Right lobe of liver (tissue), 6 donors: ENCODE measurements around the gene ADRA1B. TPM values are rescaled to one million over a fixed set of nuclear protein-coding genes. Genes with fewer than 3 reads are reported as not detected.

Experiments used
- ATAC-seq, 4 donors: fragments of 200-7000 bp; cut with Tn5 transposase; one replicate each; pipeline ENCODE4 v1.9.1; 2020; ENCODE audit warnings: mild to moderate bottlenecking in 4 of 4, moderate library complexity in 4 of 4
- DNase-seq, 3 donors: peaks; one replicate each; pipeline ENCODE4 v3.0.0-alpha.2; 2020
- H3K27ac ChIP-seq, 3 donors: fragments of 200-600 bp; one replicate each; pipeline ENCODE4 v1.8.0; 2022
- H3K27me3 ChIP-seq, 2 donors: fragments of 200-600 bp; one replicate each; pipeline ENCODE4 v1.8.0; 2022
- H3K36me3 ChIP-seq, 4 donors: fragments of 200-600 bp; sonication (generic) in 1 of 4; one replicate each; pipeline versions ENCODE4 v1.5.1 to v1.8.0; 2017 to 2022; ENCODE audit warnings: control low read depth in 1 of 4
- H3K4me1 ChIP-seq, 4 donors: fragments of 200-600 bp; sonication (generic) in 1 of 4; one replicate each; pipeline versions ENCODE4 v1.5.1 to v1.8.0; 2017 to 2022; ENCODE audit warnings: control low read depth in 1 of 4
- H3K4me3 ChIP-seq, 3 donors: fragments of 200-600 bp; one replicate each; pipeline ENCODE4 v1.8.0; 2022
- H3K9me3 ChIP-seq, 4 donors: fragments of 200-600 bp; sonication (generic) in 1 of 4; one replicate each; pipeline versions ENCODE4 v1.5.1 to v1.8.0; 2017 to 2022; ENCODE audit warnings: control low read depth in 1 of 4
- POLR2A ChIP-seq: fragments of 450-650 bp; IDR thresholded peaks from one replicate; pipeline ENCODE4 v1.6.1; 2017; ENCODE audit warnings: antibody characterized with exemption, mild to moderate bottlenecking
- WGBS: methylation state at CpG from one replicate; pipeline ENCODE4 v1.1.6; 2018; ENCODE audit warnings: low coverage, low lambda C conversion rate; ENCODE audit not compliant: insufficient coverage; ENCODE audit errors: missing lambda C conversion rate; 5-methylcytosine and 5-hydroxymethylcytosine counted together
- intact Hi-C, 2 donors: fragments of 100-400 bp; cut with DNase I; formaldehyde crosslinking; loops; one replicate each; pipeline versions ENCODE4 v1.11.2 to v1.14.1; 2022
- total RNA-seq, 6 experiments: library from RNA; depleted of rRNA in 2 of 6; stranded (reverse); fragments of >200 nt in 2 of 6; fragmentation: NEBNext Ultra II Directional in 3 of 6; extraction: Animal tissue kit (Norgen Biotek cat#: 25700) in 3 of 6; gene quantifications; one replicate each; pipeline versions ENCODE4 v1.1.0 to v1.2.4, GENCODE V29; 2016 to 2023
- TF ChIP-seq, protein P1 (sequence below), 4 donors: fragments of 200-600 bp in 3 of 4; fragments of 450-650 bp in 1 of 4; IDR thresholded peaks; one replicate each; pipeline versions ENCODE4 v1.5.1 to v1.8.0; 2016 to 2022; ENCODE audit warnings: antibody characterized with exemption in 4 of 4, mild to moderate bottlenecking in 2 of 4
- donor health status: DM: no; HTN: yes; CAD: no.
- donor health status: DM: no; HTN: no; CAD: no.
- donor health status: DM: no; HTN: no; CAD: no.
- donor health status: DM: no; HTN: yes; CAD: no.
- donor health status: DM: no; HTN: yes; CAD: no.

Gene ADRA1B
- total RNA-seq, 6 experiments from 2014 or later: 7.8 to 17.1 (median 10.2) TPM

DNA sequence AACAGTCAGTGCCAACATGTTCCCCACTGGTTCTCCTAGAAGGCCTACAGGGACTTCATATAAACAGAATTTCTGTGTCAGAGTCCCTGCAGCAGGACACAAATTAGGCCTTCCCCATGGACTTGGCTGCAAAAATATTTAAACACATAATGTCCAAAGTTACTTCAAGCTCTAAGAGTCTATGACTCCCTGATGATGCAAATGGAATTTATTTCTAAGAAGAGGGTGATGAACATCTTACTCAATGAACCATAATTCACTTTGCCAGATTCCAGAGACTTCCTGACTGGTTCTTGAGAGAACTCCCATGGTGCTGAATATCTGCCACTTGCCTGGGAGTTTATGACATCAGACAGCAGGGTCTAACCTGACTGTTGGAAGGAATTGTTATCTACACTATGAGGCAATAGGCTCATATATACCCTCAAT is 32.7 kb upstream of the ADRA1B start:
- ATAC-seq (no peak), DNase-seq (no peak)
- Histone ChIP-seq H3K4me1 (peaks cover 0 to 5% (median 2%) of the 10 kb centered on the region in 4 donors), H3K27me3 (no peaks in the 10 kb centered on the region), H3K9me3 (no peaks in the 10 kb centered on the region), H3K27ac (no peak overlapping the region), H3K36me3 (no peaks in the 10 kb centered on the region), H3K4me3 (no peak overlapping the region)
- intact Hi-C loops: no loop called here
- TF ChIP-seq, protein P1, sequence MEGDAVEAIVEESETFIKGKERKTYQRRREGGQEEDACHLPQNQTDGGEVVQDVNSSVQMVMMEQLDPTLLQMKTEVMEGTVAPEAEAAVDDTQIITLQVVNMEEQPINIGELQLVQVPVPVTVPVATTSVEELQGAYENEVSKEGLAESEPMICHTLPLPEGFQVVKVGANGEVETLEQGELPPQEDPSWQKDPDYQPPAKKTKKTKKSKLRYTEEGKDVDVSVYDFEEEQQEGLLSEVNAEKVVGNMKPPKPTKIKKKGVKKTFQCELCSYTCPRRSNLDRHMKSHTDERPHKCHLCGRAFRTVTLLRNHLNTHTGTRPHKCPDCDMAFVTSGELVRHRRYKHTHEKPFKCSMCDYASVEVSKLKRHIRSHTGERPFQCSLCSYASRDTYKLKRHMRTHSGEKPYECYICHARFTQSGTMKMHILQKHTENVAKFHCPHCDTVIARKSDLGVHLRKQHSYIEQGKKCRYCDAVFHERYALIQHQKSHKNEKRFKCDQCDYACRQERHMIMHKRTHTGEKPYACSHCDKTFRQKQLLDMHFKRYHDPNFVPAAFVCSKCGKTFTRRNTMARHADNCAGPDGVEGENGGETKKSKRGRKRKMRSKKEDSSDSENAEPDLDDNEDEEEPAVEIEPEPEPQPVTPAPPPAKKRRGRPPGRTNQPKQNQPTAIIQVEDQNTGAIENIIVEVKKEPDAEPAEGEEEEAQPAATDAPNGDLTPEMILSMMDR (IDR thresholded peaks at IDR 0.05): no peak
- TF ChIP-seq POLR2A: no peak

DNA sequence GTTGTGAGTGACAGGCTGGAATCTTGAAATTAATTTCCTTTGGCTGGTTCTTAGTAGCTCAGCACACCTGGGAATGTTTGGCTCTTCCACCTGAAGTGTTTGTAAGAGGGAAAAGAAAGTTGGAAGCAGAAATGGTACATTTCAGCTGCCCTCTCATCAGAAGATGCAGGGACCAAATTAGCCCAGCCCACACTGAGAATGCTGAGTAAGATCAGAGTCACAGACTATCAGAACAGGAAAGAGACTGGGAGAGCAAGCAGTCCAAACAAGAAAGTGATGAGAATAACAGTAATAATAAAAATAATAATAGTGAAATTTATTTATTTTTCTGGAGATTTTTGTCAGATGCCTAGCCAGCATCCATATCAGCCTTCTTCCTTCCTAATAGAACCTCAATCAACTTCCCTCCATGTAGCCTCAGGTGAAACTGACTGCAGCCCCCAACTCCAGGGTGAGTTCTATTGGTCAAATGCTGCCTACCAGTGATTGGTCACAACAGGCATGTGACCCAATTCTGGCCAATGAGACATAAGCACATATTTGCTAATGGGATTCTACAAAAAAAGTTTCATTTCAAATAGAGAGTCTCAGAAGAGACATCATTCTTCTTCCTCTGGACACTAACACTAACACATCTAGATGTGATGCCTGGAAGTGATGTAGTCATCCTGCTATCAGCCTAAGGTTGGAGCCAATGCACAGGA is 31.2 kb upstream of the ADRA1B start:
- H3K36me3 ChIP-seq: no peaks in the 10 kb centered on the region
- DNase-seq: no peak
- H3K4me3 ChIP-seq: no peak overlapping the region
- no peaks in the 10 kb centered on the region for H3K27me3 ChIP-seq
- H3K9me3 ChIP-seq: no peaks in the 10 kb centered on the region
- no peaks in the 10 kb centered on the region for H3K4me1 ChIP-seq
- intact Hi-C loops: no loop called here
- no peak for TF ChIP-seq POLR2A
- TF ChIP-seq, protein P1 (IDR thresholded peaks at IDR 0.05): no peak
- ATAC-seq: no peak
- H3K27ac ChIP-seq: no peak overlapping the region

DNA sequence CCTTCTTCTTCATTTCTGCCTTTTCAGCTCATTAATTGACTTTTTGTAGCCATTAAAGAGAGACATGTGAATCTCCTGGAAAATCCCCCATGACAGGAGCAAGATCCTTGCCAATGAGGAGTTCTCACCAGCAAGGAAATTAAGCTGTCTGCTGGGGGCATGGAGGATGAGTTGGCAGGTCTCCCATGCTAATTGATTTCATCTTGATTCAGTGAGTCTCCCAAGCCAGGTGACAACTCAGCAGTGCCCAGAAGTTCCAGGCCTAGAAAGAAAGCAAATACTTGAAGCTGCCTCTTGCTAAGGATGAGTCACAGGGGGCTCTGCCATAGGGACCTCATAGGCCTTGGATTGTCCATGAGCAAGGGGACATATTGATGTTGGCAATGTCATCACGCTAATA is 30.0 kb upstream of the ADRA1B start:
- Histone ChIP-seq H3K4me3 (no peak overlapping the region), H3K27ac (no peak overlapping the region), H3K36me3 (no peaks in the 10 kb centered on the region), H3K27me3 (no peaks in the 10 kb centered on the region), H3K4me1 (no peaks in the 10 kb centered on the region), H3K9me3 (no peaks in the 10 kb centered on the region)
- intact Hi-C loops: no loop called here
- TF ChIP-seq, protein P1 (IDR thresholded peaks at IDR 0.05): no peak
- TF ChIP-seq POLR2A: no peak
- WGBS: 100% methylated on average over 1 of the region's 1 CpG
- no peak for ATAC-seq
- DNase-seq: no peak

DNA sequence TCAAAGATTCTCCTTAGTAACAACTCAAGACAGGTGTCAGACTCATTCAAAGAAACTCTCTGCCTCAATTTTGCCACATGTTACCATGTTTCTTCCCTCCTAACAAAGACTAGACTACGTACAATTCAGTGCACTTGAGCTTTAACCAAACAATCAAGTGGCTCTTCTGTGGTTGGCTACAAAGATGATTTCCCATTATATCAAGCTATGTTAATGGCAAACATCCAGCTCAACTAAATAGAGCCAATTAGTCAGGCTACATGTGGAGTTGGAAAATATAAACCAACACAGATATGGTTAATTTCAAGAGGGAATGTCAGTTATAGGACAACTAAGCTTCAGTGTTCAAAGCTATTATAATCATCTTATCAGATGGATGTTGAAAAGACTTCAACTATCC is 29.2 kb upstream of the ADRA1B start:
- H3K4me3 ChIP-seq: no peak overlapping the region
- H3K27ac ChIP-seq: no peak overlapping the region
- TF ChIP-seq, protein P1 (IDR thresholded peaks at IDR 0.05): no peak
- no peak for TF ChIP-seq POLR2A
- 50% methylated on average over 1 of the region's 1 CpG for WGBS
- no peaks in the 10 kb centered on the region for H3K27me3 ChIP-seq
- ATAC-seq: no peak
- H3K9me3 ChIP-seq: no peaks in the 10 kb centered on the region
- DNase-seq: no peak
- no peaks in the 10 kb centered on the region for H3K4me1 ChIP-seq
- intact Hi-C loops: no loop called here
- no peaks in the 10 kb centered on the region for H3K36me3 ChIP-seq

DNA sequence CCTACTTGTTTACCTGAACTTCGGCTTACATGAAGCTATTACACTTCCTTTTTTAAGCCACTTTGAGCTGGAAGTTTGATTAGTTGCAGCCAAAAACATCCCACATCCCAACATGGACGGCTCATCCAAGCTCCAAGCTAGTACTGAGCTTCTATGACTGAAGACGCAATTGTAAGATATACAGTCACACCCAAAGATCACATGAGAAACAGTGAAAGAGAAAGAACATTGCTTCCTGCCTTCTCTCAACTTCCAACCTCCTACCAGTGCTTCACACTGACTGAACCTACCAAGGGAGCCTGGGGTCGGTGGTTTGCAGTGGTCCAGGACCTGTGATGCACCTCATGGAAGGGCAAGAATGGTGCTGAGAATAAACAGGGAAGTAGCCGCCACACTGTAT is 27.4 kb upstream of the ADRA1B start:
- Histone ChIP-seq H3K27me3 (no peaks in the 10 kb centered on the region), H3K27ac (no peak overlapping the region), H3K9me3 (no peaks in the 10 kb centered on the region), H3K4me3 (no peak overlapping the region), H3K4me1 (peaks cover 0 to under 1% (median 0%) of the 10 kb centered on the region in 4 donors), H3K36me3 (no peaks in the 10 kb centered on the region)
- intact Hi-C loops: no loop called here
- ATAC-seq: no peak
- TF ChIP-seq, protein P1 (IDR thresholded peaks at IDR 0.05): no peak
- TF ChIP-seq POLR2A: no peak
- 70% methylated on average over 5 of the region's 5 CpGs for WGBS
- no peak for DNase-seq
